SK-N-SH (cell line): ENCODE data around the gene CARS2. TPM values are rescaled to one million over a fixed set of nuclear protein-coding genes. Genes with fewer than 3 reads are reported as not detected.
A peak's percentile ranks its signal among the peaks of the same experiment; 100 is the strongest.

Source experiments
- CTCF ChIA-PET: fragments of 300-600, 350-600 bp; formaldehyde crosslinking; extraction: SDS; loops from one replicate; lab custom pipeline; 2021; lab: Yijun Ruan, JAX
- POLR2A ChIA-PET: fragments of 350-600 bp; sonication (Branson Sonifier 250); formaldehyde crosslinking; extraction: SDS; loops from one replicate; lab custom pipeline; 2020; ENCODE audit warnings: antibody characterized with exemption, inconsistent platforms; lab: Yijun Ruan, JAX
- DNase-seq: peaks from one replicate; pipeline ENCODE4 v3.0.0; 2012
- H2AFZ ChIP-seq: fragments of 200-600 bp; sonication (generic); 2 replicates; pipeline ENCODE4 v1.8.1; 2016; ENCODE audit warnings: antibody characterized with exemption, mild to moderate bottlenecking, low read depth
- H3F3A ChIP-seq: fragments of 200-600 bp; sonication (generic); replicated peaks from 2 replicates; pipeline ENCODE3; 2016; ENCODE audit warnings: antibody characterized with exemption, mild to moderate bottlenecking; ENCODE audit not compliant: insufficient read depth
- H3K27ac ChIP-seq, 2 experiments: fragments of 200-500 bp in 1 of 2; fragments of 200-600 bp in 1 of 2; sonication (Bioruptor generic) in 1 of 2; sonication (generic), shearing (Covaris generic) in 1 of 2; 2 replicates each; pipeline versions ENCODE4 v1.5.1 to v1.6.1; 2014 to 2016; ENCODE audit warnings: low read depth in 2 of 2, inconsistent platforms in 1 of 2, low read length in 1 of 2, mild to moderate bottlenecking in 1 of 2, mixed read lengths in 1 of 2
- H3K27me3 ChIP-seq: fragments of 200-600 bp; sonication (generic), shearing (Covaris generic); 2 replicates; pipeline ENCODE4 v1.6.1; 2016; ENCODE audit warnings: mixed run types; ENCODE audit not compliant: insufficient read depth
- H3K36me3 ChIP-seq, 2 experiments: fragments of 200-500 bp in 1 of 2; fragments of 200-600 bp in 1 of 2; sonication (Bioruptor generic) in 1 of 2; sonication (generic) in 1 of 2; replicated peaks in 1 of 2; 2 replicates each; pipeline versions ENCODE3 to v1.5.1; 2014 to 2016; ENCODE audit warnings: low read length in 1 of 2, mild to moderate bottlenecking in 1 of 2; ENCODE audit not compliant: insufficient read depth in 2 of 2, control insufficient read depth in 1 of 2
- H3K4me1 ChIP-seq, 2 experiments: fragments of 200-500 bp in 1 of 2; fragments of 200-600 bp in 1 of 2; sonication (Bioruptor generic) in 1 of 2; sonication (generic), shearing (Covaris generic) in 1 of 2; 2 replicates each; pipeline versions ENCODE4 v1.5.1 to v1.6.1; 2014 to 2016; ENCODE audit warnings: low read depth in 1 of 2, low read length in 1 of 2, mixed run types in 1 of 2; ENCODE audit not compliant: insufficient read depth in 2 of 2, control insufficient read depth in 1 of 2
- H3K4me2 ChIP-seq: fragments of 200-600 bp; sonication (generic), shearing (Covaris generic); 2 replicates; pipeline ENCODE4 v1.6.1; 2017; ENCODE audit warnings: mixed run types
- H3K4me3 ChIP-seq, 2 experiments: fragments of 200-500 bp in 1 of 2; fragments of 200-600 bp in 1 of 2; sonication (Bioruptor generic) in 1 of 2; sonication (generic), shearing (Covaris generic) in 1 of 2; 2 replicates each; pipeline versions ENCODE4 v1.5.1 to v1.8.1; 2014 to 2016; ENCODE audit warnings: low read depth in 2 of 2, inconsistent platforms in 1 of 2, low read length in 1 of 2, mild to moderate bottlenecking in 1 of 2, mixed read lengths in 1 of 2, moderate library complexity in 1 of 2
- H3K79me2 ChIP-seq: fragments of 200-600 bp; sonication (generic); 2 replicates; pipeline ENCODE4 v1.8.1; 2017; ENCODE audit warnings: mild to moderate bottlenecking; ENCODE audit not compliant: insufficient read depth
- H3K9ac ChIP-seq: fragments of 200-600 bp; sonication (generic); 2 replicates; pipeline ENCODE4 v1.6.1; 2017; ENCODE audit warnings: mixed run types
- H3K9me2 ChIP-seq: fragments of 200-600 bp; sonication (generic); 2 replicates; pipeline ENCODE4 v1.6.1; 2017; ENCODE audit warnings: mixed run types
- H3K9me3 ChIP-seq: fragments of 200-600 bp; sonication (generic); 2 replicates; pipeline ENCODE4 v1.6.1; 2017; ENCODE audit warnings: mixed run types, mild to moderate bottlenecking, moderate library complexity
- H4K20me1 ChIP-seq: fragments of 200-600 bp; sonication (generic); 2 replicates; pipeline ENCODE4 v1.6.1; 2017; ENCODE audit warnings: mild to moderate bottlenecking, mixed run types; ENCODE audit not compliant: insufficient read depth
- CHD2 ChIP-seq: fragments of 150-350 bp; IDR thresholded peaks from 2 replicates; pipeline ENCODE4 v1.6.1; 2018; ENCODE audit warnings: low read length; ENCODE audit not compliant: partially characterized antibody
- ELF1 ChIP-seq: IDR thresholded peaks from 2 replicates; pipeline ENCODE4 v1.4.0; 2012
- EP300 ChIP-seq, 2 experiments: IDR thresholded peaks; 2 replicates each; pipeline versions ENCODE4 v1.4.0 to v1.6.1; 2012; ENCODE audit warnings: borderline replicate concordance in 1 of 2, low read depth in 1 of 2, low read length in 1 of 2
- FOXJ3 ChIP-seq: sonication (generic); formaldehyde crosslinking; IDR thresholded peaks from 2 replicates; pipeline ENCODE4 v1.5.1; 2020; ENCODE audit warnings: mild to moderate bottlenecking, missing genetic modification reagents
- GABPA ChIP-seq: IDR thresholded peaks from 2 replicates; pipeline ENCODE4 v1.4.0; 2012; ENCODE audit warnings: low read depth, mild to moderate bottlenecking
- JUND ChIP-seq: IDR thresholded peaks from 2 replicates; pipeline ENCODE4 v1.4.0; 2012
- MEF2A ChIP-seq: IDR thresholded peaks from 2 replicates; pipeline ENCODE4 v1.4.0; 2012; ENCODE audit warnings: low read depth, borderline replicate concordance
- MXI1 ChIP-seq: IDR thresholded peaks from 2 replicates; pipeline ENCODE4 v1.6.1; 2012; ENCODE audit warnings: mild to moderate bottlenecking, low read depth, low read length, improper control_type of control experiment
- RAD21 ChIP-seq: IDR thresholded peaks from 2 replicates; pipeline ENCODE4 v1.6.1; 2012; ENCODE audit warnings: mild to moderate bottlenecking, low read length
- RCOR1 ChIP-seq: fragments of 150-350 bp; IDR thresholded peaks from 2 replicates; pipeline ENCODE4 v1.6.1; 2017; ENCODE audit warnings: antibody characterized with exemption, low read length
- RFX5 ChIP-seq: IDR thresholded peaks from 2 replicates; pipeline ENCODE4 v1.6.1; 2012; ENCODE audit warnings: mild to moderate bottlenecking, improper control_type of control experiment, low read length
- RXRA ChIP-seq: IDR thresholded peaks from 2 replicates; pipeline ENCODE4 v1.4.0; 2012; ENCODE audit warnings: low read depth, mild to moderate bottlenecking, borderline replicate concordance
- SMC3 ChIP-seq: IDR thresholded peaks from 2 replicates; pipeline ENCODE4 v1.6.1; 2012; ENCODE audit warnings: low read depth, low read length, improper control_type of control experiment
- TAF1 ChIP-seq: IDR thresholded peaks from 2 replicates; pipeline ENCODE4 v1.6.1; 2012; ENCODE audit warnings: low read depth, mild to moderate bottlenecking, low read length, moderate library complexity, borderline replicate concordance
- TCF12 ChIP-seq: IDR thresholded peaks from 2 replicates; pipeline ENCODE4 v1.4.0; 2012
- YY1 ChIP-seq: IDR thresholded peaks from 2 replicates; pipeline ENCODE4 v1.4.0; 2012; ENCODE audit warnings: low read depth, mild to moderate bottlenecking
- WGBS: methylation state at CpG from one replicate; pipeline ENCODE4 v1.1.6; 2017; ENCODE audit warnings: low lambda C conversion rate; 5-methylcytosine and 5-hydroxymethylcytosine counted together
- polyA plus RNA-seq, 3 experiments: library from polyadenylated mRNA; depleted of rRNA; stranded (reverse); fragments of >200 nt; gene quantifications; 2 replicates each; pipeline ENCODE4 v1.2.3, GENCODE V29; 2012
- TF ChIP-seq, protein P1 (sequence below): IDR thresholded peaks from 2 replicates; pipeline ENCODE4; 2012
- TF ChIP-seq, protein P2 (sequence below): IDR thresholded peaks from 2 replicates; pipeline ENCODE4 v1.4.0; 2012; ENCODE audit warnings: low read depth, borderline replicate concordance
- TF ChIP-seq, protein P3 (sequence below): fragments of 200-600 bp; sonication (generic); IDR thresholded peaks from 2 replicates; pipeline ENCODE4 v1.6.1; 2017; ENCODE audit warnings: antibody characterized with exemption, mild to moderate bottlenecking, moderate library complexity
- TF ChIP-seq, protein P4 (sequence below): fragments of 150-350 bp; IDR thresholded peaks from 2 replicates; pipeline ENCODE4 v1.6.1; 2017; ENCODE audit warnings: antibody characterized with exemption, low read length, low read depth, borderline replicate concordance
- TF ChIP-seq, protein P5 (sequence below): IDR thresholded peaks from 2 replicates; pipeline ENCODE4 v1.6.1; 2012; ENCODE audit warnings: mild to moderate bottlenecking, low read depth, low read length, moderate library complexity
- TF ChIP-seq, protein P6 (sequence below): fragments of 150-350 bp; IDR thresholded peaks from 2 replicates; pipeline ENCODE4 v1.6.1; 2016; ENCODE audit warnings: mild to moderate bottlenecking, low read depth, low read length

Gene CARS2
- polyA plus RNA-seq, 1 of the 3 experiments (the other 2 are of a cell fraction), result 78.6 TPM

DNA sequence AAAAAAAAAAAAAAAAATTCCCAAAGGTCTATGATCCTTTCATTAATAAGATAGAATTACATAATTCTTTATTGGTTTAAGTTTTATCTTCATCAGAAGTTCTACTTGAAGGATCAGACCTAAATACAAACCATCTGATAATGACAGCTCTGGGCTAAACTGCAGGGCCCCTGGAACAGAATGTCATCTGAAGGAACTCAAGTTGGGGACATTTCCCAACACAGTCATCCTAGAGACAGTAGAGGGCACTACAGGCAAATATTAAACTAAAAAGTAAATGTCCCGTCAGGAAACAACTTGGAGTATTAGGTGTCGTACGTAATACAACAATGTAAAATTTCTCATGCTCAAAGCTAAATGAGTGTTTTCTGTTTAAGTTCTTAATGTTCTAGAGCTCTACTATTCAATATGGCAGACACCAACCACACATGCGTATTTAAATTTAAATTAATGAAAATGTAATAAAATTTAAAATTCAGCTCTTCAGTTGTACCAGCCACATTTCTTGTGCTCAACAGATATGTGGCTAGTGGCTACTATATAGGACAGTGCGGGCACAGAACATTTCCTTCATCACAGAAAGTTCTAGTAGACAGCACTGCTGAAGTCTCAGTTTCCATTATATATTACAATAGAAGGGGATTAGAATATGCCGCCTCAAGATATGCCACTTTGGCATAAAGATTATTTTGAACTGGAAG lies 112.3 kb downstream of the CARS2 start:
- H3K9me3 ChIP-seq, result no peaks in the 10 kb centered on the region
- TF ChIP-seq TCF12 (no peak), RFX5 (no peak), FOXJ3 (CRISPR knock-in tag) (no peak), EP300 (IDR thresholded peaks at IDR 0.05; ENCODE audit: borderline replicate concordance in 1 of 2, low read depth in 1 of 2, low read length in 1 of 2) (no peak), RXRA (no peak), JUND (no peak), ELF1 (no peak), SMC3 (peak; percentile 47), MEF2A (no peak), RCOR1 (no peak), TAF1 (no peak), YY1 (no peak), MXI1 (no peak), GABPA (no peak), CHD2 (no peak), RAD21 (peak; percentile 83)
- TF ChIP-seq, protein P1, sequence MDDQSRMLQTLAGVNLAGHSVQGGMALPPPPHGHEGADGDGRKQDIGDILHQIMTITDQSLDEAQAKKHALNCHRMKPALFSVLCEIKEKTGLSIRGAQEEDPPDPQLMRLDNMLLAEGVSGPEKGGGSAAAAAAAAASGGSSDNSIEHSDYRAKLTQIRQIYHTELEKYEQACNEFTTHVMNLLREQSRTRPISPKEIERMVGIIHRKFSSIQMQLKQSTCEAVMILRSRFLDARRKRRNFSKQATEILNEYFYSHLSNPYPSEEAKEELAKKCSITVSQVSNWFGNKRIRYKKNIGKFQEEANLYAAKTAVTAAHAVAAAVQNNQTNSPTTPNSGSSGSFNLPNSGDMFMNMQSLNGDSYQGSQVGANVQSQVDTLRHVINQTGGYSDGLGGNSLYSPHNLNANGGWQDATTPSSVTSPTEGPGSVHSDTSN, result no peak
- TF ChIP-seq, protein P2, sequence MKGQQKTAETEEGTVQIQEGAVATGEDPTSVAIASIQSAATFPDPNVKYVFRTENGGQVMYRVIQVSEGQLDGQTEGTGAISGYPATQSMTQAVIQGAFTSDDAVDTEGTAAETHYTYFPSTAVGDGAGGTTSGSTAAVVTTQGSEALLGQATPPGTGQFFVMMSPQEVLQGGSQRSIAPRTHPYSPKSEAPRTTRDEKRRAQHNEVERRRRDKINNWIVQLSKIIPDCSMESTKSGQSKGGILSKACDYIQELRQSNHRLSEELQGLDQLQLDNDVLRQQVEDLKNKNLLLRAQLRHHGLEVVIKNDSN, result no peak
- TF ChIP-seq, protein P3, sequence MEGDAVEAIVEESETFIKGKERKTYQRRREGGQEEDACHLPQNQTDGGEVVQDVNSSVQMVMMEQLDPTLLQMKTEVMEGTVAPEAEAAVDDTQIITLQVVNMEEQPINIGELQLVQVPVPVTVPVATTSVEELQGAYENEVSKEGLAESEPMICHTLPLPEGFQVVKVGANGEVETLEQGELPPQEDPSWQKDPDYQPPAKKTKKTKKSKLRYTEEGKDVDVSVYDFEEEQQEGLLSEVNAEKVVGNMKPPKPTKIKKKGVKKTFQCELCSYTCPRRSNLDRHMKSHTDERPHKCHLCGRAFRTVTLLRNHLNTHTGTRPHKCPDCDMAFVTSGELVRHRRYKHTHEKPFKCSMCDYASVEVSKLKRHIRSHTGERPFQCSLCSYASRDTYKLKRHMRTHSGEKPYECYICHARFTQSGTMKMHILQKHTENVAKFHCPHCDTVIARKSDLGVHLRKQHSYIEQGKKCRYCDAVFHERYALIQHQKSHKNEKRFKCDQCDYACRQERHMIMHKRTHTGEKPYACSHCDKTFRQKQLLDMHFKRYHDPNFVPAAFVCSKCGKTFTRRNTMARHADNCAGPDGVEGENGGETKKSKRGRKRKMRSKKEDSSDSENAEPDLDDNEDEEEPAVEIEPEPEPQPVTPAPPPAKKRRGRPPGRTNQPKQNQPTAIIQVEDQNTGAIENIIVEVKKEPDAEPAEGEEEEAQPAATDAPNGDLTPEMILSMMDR, result peak; percentile 69
- TF ChIP-seq, protein P4, sequence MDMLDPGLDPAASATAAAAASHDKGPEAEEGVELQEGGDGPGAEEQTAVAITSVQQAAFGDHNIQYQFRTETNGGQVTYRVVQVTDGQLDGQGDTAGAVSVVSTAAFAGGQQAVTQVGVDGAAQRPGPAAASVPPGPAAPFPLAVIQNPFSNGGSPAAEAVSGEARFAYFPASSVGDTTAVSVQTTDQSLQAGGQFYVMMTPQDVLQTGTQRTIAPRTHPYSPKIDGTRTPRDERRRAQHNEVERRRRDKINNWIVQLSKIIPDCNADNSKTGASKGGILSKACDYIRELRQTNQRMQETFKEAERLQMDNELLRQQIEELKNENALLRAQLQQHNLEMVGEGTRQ, result no peak
- TF ChIP-seq, protein P5, sequence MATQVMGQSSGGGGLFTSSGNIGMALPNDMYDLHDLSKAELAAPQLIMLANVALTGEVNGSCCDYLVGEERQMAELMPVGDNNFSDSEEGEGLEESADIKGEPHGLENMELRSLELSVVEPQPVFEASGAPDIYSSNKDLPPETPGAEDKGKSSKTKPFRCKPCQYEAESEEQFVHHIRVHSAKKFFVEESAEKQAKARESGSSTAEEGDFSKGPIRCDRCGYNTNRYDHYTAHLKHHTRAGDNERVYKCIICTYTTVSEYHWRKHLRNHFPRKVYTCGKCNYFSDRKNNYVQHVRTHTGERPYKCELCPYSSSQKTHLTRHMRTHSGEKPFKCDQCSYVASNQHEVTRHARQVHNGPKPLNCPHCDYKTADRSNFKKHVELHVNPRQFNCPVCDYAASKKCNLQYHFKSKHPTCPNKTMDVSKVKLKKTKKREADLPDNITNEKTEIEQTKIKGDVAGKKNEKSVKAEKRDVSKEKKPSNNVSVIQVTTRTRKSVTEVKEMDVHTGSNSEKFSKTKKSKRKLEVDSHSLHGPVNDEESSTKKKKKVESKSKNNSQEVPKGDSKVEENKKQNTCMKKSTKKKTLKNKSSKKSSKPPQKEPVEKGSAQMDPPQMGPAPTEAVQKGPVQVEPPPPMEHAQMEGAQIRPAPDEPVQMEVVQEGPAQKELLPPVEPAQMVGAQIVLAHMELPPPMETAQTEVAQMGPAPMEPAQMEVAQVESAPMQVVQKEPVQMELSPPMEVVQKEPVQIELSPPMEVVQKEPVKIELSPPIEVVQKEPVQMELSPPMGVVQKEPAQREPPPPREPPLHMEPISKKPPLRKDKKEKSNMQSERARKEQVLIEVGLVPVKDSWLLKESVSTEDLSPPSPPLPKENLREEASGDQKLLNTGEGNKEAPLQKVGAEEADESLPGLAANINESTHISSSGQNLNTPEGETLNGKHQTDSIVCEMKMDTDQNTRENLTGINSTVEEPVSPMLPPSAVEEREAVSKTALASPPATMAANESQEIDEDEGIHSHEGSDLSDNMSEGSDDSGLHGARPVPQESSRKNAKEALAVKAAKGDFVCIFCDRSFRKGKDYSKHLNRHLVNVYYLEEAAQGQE, result no peak
- TF ChIP-seq, protein P6, sequence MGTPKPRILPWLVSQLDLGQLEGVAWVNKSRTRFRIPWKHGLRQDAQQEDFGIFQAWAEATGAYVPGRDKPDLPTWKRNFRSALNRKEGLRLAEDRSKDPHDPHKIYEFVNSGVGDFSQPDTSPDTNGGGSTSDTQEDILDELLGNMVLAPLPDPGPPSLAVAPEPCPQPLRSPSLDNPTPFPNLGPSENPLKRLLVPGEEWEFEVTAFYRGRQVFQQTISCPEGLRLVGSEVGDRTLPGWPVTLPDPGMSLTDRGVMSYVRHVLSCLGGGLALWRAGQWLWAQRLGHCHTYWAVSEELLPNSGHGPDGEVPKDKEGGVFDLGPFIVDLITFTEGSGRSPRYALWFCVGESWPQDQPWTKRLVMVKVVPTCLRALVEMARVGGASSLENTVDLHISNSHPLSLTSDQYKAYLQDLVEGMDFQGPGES, result no peak
- H4K20me1 ChIP-seq, result no peaks in the 10 kb centered on the region
- no peaks in the 10 kb centered on the region for H3K27me3 ChIP-seq
- peak; percentile 80 for DNase-seq
- no peaks in the 10 kb centered on the region for H3K36me3 ChIP-seq
- CTCF ChIA-PET, result interaction anchor here (0.6 to 2.7 kb wide), 37 partner anchors 9 to 473 kb away, joined by 3 to 16 read pairs (median 4); partner anchors contain the start of genes NAXD and RAB20
- H3K4me1 ChIP-seq, result no peaks in the 10 kb centered on the region
- H3F3A ChIP-seq, result peaks cover 3% of the 10 kb centered on the region
- H2AFZ ChIP-seq, result peak overlapping the region; percentile 58; the same call in 1 of the 2 replicates
- H3K4me2 ChIP-seq, result no peak overlapping the region
- H3K4me3 ChIP-seq, result no peak overlapping the region
- no peaks in the 10 kb centered on the region for H3K79me2 ChIP-seq
- POLR2A ChIA-PET, result interaction anchor here (1.0 kb wide), 1 partner anchor 122 kb away, joined by 10 read pairs; no protein-coding TSS in a partner anchor
- WGBS, result 47% methylated on average over 6 of the region's 6 CpGs
- no peaks in the 10 kb centered on the region for H3K9me2 ChIP-seq
- no peak overlapping the region for H3K9ac ChIP-seq
- H3K27ac ChIP-seq, result no peak overlapping the region
